Erythroblast (primary cell): ENCODE measurements around the gene TAB3.

ENCODE experiments used
- GATA1 ChIP-seq: IDR thresholded peaks from 2 replicates; pipeline ENCODE4 v1.6.1; 2011; ENCODE audit warnings: low read depth, mild to moderate bottlenecking, control low read depth, low read length, moderate library complexity
- POLR2A ChIP-seq: IDR thresholded peaks from 2 replicates; pipeline ENCODE4 v1.6.1; 2011; ENCODE audit warnings: mild to moderate bottlenecking, low read length

DNA sequence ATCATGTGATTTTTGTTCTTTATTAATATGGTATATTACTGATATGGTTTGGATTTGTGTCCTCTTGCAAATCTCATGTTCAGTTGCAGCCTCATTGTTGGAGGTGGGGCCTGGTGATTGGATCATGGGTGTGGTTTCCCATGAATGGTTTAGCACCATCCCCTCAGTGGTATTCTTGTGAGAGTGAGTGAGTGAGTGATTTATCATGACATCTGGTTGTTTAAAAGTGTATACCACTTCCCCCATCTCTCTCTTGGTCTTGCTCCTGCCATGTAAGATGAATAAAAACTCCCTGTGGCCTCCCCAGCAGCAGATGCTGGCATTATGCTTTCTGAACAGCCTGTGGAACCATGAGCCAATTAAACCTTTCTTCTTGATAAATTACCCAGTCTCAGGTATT is 111.5 kb downstream of the TAB3 start:
- TF ChIP-seq POLR2A (no peak), GATA1 (no peak)
